K562 (cell line): ENCODE measurements around the gene RHEBL1. TPM values are rescaled to one million over a fixed set of nuclear protein-coding genes. Genes with fewer than 3 reads are reported as not detected.
A peak's percentile ranks its signal among the peaks of the same experiment; 100 is the strongest.

Source experiments
- HMG20B ChIP-seq: fragments of 250-450 bp; sonication (Bioruptor Pico); IDR thresholded peaks from 2 replicates; pipeline ENCODE4 v1.5.0; 2021; ENCODE audit warnings: mild to moderate bottlenecking
- HNRNPLL ChIP-seq: fragments of 200-400 bp; formaldehyde crosslinking; IDR thresholded peaks from 2 replicates; pipeline ENCODE4 v1.6.1; 2017; ENCODE audit warnings: low read length, low read depth, mild to moderate bottlenecking; ENCODE audit not compliant: poor library complexity, severe bottlenecking
- MAFF ChIP-seq: IDR thresholded peaks from 2 replicates; pipeline ENCODE4 v1.6.1; 2012; ENCODE audit warnings: low read length, improper control_type of control experiment
- MAZ ChIP-seq, 2 experiments: fragments of 450-650 bp in 1 of 2; sonication (generic) in 1 of 2; formaldehyde crosslinking; IDR thresholded peaks in 1 of 2; conservative IDR thresholded peaks in 1 of 2; 2 replicates each; pipeline versions ENCODE4 v1.4.0 to v1.5.0; 2020; ENCODE audit warnings: mild to moderate bottlenecking in 1 of 2, missing genetic modification reagents in 1 of 2
- MYNN ChIP-seq, 2 experiments: sonication (generic); formaldehyde crosslinking in 1 of 2; IDR thresholded peaks; 2 replicates each; pipeline versions ENCODE4 v1.5.0 to v1.6.1; 2016 to 2020; ENCODE audit warnings: antibody characterized with exemption in 1 of 2, missing genetic modification reagents in 1 of 2
- POLR2AphosphoS5 ChIP-seq: IDR thresholded peaks from 2 replicates; pipeline ENCODE4 v1.6.1; 2011; ENCODE audit warnings: mild to moderate bottlenecking, low read depth, low read length, moderate library complexity; ENCODE audit not compliant: control insufficient read depth, insufficient read depth
- SMAD4 ChIP-seq: fragments of 250-450 bp; sonication (Bioruptor Pico); conservative IDR thresholded peaks from 2 replicates; pipeline ENCODE4 v1.8.0; 2021; ENCODE audit warnings: inconsistent platforms, mild to moderate bottlenecking, moderate library complexity
- SOX6 ChIP-seq: fragments of 450-650 bp; IDR thresholded peaks from 2 replicates; pipeline ENCODE4 v1.6.1; 2014; ENCODE audit warnings: mild to moderate bottlenecking
- TGIF2 ChIP-seq: sonication (generic); formaldehyde crosslinking; IDR thresholded peaks from 2 replicates; pipeline ENCODE4 v1.8.1; 2022; ENCODE audit warnings: mild to moderate bottlenecking, missing genetic modification reagents, moderate library complexity
- XRCC5 ChIP-seq: fragments of 200-400 bp; formaldehyde crosslinking; IDR thresholded peaks from 2 replicates; pipeline ENCODE4 v1.6.1; 2017; ENCODE audit warnings: low read depth, mild to moderate bottlenecking, low read length
- polyA plus RNA-seq, 8 experiments: library from polyadenylated mRNA; depleted of rRNA in 4 of 8; stranded (reverse) in 5 of 8; unstranded in 3 of 8; fragments of >200 nt; fragmentation: Nextera tagmentation in 2 of 8; fragmentation: Illumina TruSeq in 1 of 8; extraction: Ambion mirVana in 2 of 8; extraction: Trizol in 1 of 8; gene quantifications; 2 replicates each; pipeline versions ENCODE4 v1.2.1 to v1.2.3, GENCODE V29; 2011 to 2014; ENCODE audit warnings: inconsistent platforms in 1 of 8, missing spikeins in 1 of 8
- total RNA-seq, 7 experiments: library from RNA; depleted of rRNA in 6 of 7; stranded (reverse); fragments of >200 nt in 6 of 7; fragmentation: Illumina TruSeq in 2 of 7; extraction: Trizol in 2 of 7; gene quantifications; 2 replicates each; pipeline versions ENCODE4 v1.2.1 to v1.2.3, GENCODE V29; 2011 to 2021; ENCODE audit warnings: low replicate concordance in 1 of 7
- TF ChIP-seq, protein P1 (sequence below), 2 experiments: fragments of 200-800 bp in 1 of 2; sonication (Bioruptor generic) in 1 of 2; sonication (generic) in 1 of 2; formaldehyde crosslinking in 1 of 2; IDR thresholded peaks in 1 of 2; conservative IDR thresholded peaks in 1 of 2; 2 replicates each; pipeline versions ENCODE4 v1.5.0 to v1.6.1; 2016 to 2020; ENCODE audit warnings: missing compliant biosample characterization in 1 of 2, missing genetic modification characterization in 1 of 2, missing genetic modification reagents in 1 of 2
- TF ChIP-seq, protein P2 (sequence below): fragments of 450-650 bp; IDR thresholded peaks from 2 replicates; pipeline ENCODE4 v1.6.1; 2016; ENCODE audit warnings: low read depth, mild to moderate bottlenecking, moderate library complexity
- TF ChIP-seq, protein P3 (sequence below): fragments of 250-450 bp; sonication (Bioruptor Pico); IDR thresholded peaks from 2 replicates; pipeline ENCODE4 v1.8.0; 2022; ENCODE audit warnings: moderate library complexity, mild to moderate bottlenecking, inconsistent platforms
- TF ChIP-seq, protein P4 (sequence below): fragments of 250-450 bp; sonication (Bioruptor Pico); IDR thresholded peaks from 2 replicates; pipeline ENCODE4 v1.5.0; 2021; ENCODE audit warnings: mild to moderate bottlenecking, moderate library complexity
- TF ChIP-seq, protein P5 (sequence below): fragments of 250-450 bp; sonication (Bioruptor Pico); IDR thresholded peaks from 2 replicates; pipeline ENCODE4 v1.4.0; 2020; ENCODE audit warnings: mild to moderate bottlenecking, moderate library complexity

RHEBL1 gene
- total and polyA plus RNA-seq, 9 of the 15 experiments (the other 6 are each of a cell fraction or from before 2014, with no cell fraction given) = 4.3 to 36.1 (median 8.2) TPM

DNA sequence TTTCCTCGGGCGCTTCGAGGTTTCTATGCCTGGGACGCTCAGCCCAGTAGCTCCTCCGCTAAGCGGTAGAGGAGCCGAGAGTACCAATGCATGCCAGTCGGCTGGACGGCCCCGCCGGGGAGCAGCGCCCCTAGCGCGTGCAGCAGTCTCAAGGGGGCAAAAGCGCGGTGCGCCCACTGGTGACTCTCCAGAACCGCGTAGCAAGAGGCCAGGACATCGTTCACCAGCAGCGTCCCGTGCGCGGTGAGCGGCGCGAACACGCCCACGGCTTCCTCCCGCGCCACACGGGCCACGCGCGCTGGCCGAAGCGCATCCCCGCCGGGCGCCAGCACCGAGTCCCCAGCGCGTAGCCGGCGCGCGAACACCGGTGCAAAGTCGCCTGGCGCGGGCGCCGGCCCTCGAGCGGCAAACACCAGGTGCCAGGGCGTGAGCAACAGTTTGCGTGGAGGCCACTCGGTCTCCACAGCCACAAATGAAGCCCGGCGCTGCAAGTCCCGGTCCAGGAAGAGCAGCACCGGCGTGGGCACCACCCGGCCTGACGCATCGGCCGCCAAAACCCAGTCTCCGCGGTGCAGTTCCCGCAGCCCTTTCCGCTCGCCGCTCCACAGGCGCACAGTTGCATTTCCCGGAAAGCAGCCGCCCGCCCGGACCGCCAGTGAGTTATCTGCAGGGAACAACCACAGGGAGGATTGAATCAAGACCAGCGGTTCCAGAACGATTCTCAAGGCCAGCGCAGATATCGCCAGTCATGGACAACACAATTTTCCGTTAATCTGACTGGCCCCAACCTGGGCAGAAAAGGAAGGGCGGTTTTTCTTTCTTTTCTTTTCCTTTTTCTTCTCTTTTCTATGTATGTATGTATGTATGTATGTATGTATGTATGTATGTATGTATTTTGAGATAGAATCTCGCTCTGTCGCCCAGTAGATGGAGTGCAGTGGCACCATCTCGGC lies 20.3 kb upstream of the RHEBL1 start (continued):
- no peak for TF ChIP-seq TGIF2
- TF ChIP-seq, protein P1, sequence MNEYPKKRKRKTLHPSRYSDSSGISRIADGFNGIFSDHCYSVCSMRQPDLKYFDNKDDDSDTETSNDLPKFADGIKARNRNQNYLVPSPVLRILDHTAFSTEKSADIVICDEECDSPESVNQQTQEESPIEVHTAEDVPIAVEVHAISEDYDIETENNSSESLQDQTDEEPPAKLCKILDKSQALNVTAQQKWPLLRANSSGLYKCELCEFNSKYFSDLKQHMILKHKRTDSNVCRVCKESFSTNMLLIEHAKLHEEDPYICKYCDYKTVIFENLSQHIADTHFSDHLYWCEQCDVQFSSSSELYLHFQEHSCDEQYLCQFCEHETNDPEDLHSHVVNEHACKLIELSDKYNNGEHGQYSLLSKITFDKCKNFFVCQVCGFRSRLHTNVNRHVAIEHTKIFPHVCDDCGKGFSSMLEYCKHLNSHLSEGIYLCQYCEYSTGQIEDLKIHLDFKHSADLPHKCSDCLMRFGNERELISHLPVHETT (CRISPR knock-in tag; conservative IDR thresholded peaks at IDR 0.05 in 1 of 2, IDR thresholded peaks at IDR 0.05 in 1 of 2) = peak in 1 of 2 experiments; percentile 43; a peak in 1 of 4 replicates
- TF ChIP-seq HNRNPLL = peak; percentile 83
- peak; percentile 84; the same call in 1 of the 2 replicates for TF ChIP-seq MYNN (IDR thresholded peaks at IDR 0.05)
- TF ChIP-seq MYNN (CRISPR knock-in tag; IDR thresholded peaks at IDR 0.05) = no peak
- peak; percentile 85 for TF ChIP-seq SMAD4 (CRISPR knock-in tag)
- 0 out of 2 replicates have a peak, but pooled peaks have one; percentile 26 for TF ChIP-seq XRCC5
- TF ChIP-seq POLR2AphosphoS5 = peak; percentile 69; the same call in 1 of the 2 replicates
- TF ChIP-seq, protein P2, sequence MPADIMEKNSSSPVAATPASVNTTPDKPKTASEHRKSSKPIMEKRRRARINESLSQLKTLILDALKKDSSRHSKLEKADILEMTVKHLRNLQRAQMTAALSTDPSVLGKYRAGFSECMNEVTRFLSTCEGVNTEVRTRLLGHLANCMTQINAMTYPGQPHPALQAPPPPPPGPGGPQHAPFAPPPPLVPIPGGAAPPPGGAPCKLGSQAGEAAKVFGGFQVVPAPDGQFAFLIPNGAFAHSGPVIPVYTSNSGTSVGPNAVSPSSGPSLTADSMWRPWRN = peak; percentile 65; the same call in 1 of the 2 replicates
- peak in 1 of 2 experiments; percentile 31; a peak in 1 of 4 replicates for TF ChIP-seq MAZ (CRISPR knock-in tag; conservative IDR thresholded peaks at IDR 0.05 in 1 of 2, IDR thresholded peaks at IDR 0.05 in 1 of 2)
- TF ChIP-seq SOX6 = peak; percentile 68
- TF ChIP-seq HMG20B (CRISPR knock-in tag) = no peak
- no peak for TF ChIP-seq MAFF
- TF ChIP-seq, protein P3, sequence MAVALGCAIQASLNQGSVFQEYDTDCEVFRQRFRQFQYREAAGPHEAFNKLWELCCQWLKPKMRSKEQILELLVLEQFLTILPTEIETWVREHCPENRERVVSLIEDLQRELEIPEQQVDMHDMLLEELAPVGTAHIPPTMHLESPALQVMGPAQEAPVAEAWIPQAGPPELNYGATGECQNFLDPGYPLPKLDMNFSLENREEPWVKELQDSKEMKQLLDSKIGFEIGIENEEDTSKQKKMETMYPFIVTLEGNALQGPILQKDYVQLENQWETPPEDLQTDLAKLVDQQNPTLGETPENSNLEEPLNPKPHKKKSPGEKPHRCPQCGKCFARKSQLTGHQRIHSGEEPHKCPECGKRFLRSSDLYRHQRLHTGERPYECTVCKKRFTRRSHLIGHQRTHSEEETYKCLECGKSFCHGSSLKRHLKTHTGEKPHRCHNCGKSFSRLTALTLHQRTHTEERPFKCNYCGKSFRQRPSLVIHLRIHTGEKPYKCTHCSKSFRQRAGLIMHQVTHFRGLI = no peak
- TF ChIP-seq, protein P4, sequence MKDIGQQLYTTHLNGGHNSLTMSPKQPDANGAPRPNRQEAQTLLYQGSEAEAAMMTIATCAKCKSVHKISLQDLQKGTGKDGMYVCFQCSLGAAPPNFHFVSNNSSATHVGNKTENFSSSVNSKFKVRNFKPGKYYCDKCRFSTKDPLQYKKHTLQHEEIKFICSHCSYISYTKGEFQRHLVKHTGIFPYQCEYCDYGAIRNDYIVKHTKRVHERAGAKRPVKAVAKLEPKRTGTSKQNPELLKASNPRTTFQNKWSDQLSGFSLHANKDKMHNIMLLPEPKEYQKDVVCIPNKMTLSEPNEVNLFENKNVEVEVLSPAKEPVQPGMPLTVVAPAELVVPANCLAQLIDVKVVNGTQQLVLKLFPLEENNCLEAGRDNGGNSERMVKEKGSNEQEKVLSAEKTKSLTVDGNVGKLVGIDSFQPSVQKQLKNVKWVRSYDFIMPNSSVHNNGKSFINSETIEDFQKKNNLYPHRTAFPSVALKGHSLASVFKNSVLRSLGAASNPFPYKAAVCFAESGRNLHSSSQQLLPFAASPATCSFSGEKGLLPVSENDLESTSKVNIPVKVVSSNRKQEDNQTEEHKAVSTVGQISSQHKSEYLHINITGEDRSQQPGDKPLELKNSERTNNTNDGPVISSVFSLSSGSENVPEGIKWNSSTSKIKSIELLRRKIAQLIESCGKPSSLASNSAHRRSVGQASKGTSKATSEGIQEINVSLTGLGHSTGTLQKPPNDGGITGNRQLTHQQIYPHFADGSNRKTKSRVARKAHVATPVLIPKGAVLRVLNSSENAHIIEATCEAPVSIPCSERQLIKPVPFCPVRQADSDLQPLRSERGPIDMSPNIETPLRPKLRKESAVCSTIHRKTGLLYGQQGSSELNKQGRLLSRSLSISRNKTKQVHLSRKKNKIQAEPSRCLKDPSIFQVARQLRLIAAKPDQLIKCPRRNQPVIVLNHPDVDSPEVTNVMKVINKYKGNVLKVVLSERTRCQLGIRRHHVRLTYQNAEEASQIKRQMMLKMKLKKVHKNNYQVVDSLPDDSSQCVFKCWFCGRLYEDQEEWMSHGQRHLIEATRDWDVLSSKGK = no peak
- TF ChIP-seq, protein P5, sequence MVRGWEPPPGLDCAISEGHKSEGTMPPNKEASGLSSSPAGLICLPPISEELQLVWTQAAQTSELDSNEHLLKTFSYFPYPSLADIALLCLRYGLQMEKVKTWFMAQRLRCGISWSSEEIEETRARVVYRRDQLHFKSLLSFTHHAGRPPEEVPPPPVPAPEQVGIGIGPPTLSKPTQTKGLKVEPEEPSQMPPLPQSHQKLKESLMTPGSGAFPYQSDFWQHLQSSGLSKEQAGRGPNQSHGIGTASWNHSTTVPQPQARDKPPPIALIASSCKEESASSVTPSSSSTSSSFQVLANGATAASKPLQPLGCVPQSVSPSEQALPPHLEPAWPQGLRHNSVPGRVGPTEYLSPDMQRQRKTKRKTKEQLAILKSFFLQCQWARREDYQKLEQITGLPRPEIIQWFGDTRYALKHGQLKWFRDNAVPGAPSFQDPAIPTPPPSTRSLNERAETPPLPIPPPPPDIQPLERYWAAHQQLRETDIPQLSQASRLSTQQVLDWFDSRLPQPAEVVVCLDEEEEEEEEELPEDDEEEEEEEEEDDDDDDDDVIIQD (CRISPR knock-in tag) = no peak
